ENCODE results near the gene ZNF516. TPM values are rescaled to one million over a fixed set of nuclear protein-coding genes. Genes with fewer than 3 reads are reported as not detected.
A peak's percentile ranks its signal among the peaks of the same experiment; 100 is the strongest.

The ZNF516 gene
- total RNA-seq, 1 experiment from 2014 or later, result 22.6 TPM

- peaks cover 32% of the 10 kb centered on the region for H3K23me2 ChIP-seq (ENCODE audit: insufficient read length, low read depth, low read length, poor library complexity, severe bottlenecking)
- H3K4ac ChIP-seq (ENCODE audit: low read depth, low read length), result no peak overlapping the region
- H3K27me3 ChIP-seq (ENCODE audit: insufficient read depth, low read length), result peaks cover 9% of the 10 kb centered on the region
- peak; percentile 76 for DNase-seq
- peak overlapping the region; percentile 84 to 99 (median 99); a peak in 6 of 7 replicates for H3K27ac Mint-ChIP-seq
- no peak overlapping the region for H3K23ac ChIP-seq (ENCODE audit: insufficient read length, low read depth, low read length)
- H2AK5ac ChIP-seq (ENCODE audit: insufficient read length, low read length), result no peak overlapping the region
- WGBS (ENCODE audit: extremely low coverage, insufficient read length, low lambda C conversion rate), result no CpG with 5 or more reads among the region's 48 CpGs
- H3K79me1 ChIP-seq (ENCODE audit: insufficient read depth, low read depth, low read length, poor library complexity, severe bottlenecking), result no peaks in the 10 kb centered on the region
- no peak overlapping the region for H2BK120ac ChIP-seq (ENCODE audit: low read depth, low read length, poor library complexity, severe bottlenecking)
- no peak for TF ChIP-seq CTCF (conservative IDR thresholded peaks at IDR 0.05)
- no peak overlapping the region for H3T11ph ChIP-seq (ENCODE audit: low read length)
- no peaks in the 10 kb centered on the region for H3K36me3 Mint-ChIP-seq (ENCODE audit: insufficient read depth in 1 of 3, low read depth in 3 of 3)
- H4K91ac ChIP-seq (ENCODE audit: insufficient read length, low read depth, low read length), result no peak overlapping the region
- H3K4me1 ChIP-seq (ENCODE audit: insufficient read depth, low read length), result no peaks in the 10 kb centered on the region
- no peak overlapping the region for H2BK15ac ChIP-seq (ENCODE audit: low read depth, low read length)
- H2BK12ac ChIP-seq (ENCODE audit: insufficient read length, low read depth, low read length), result no peak overlapping the region
- no peak overlapping the region for H4K5ac ChIP-seq (ENCODE audit: insufficient read length, low read depth, low read length)
- H4K8ac ChIP-seq (replicated peaks; ENCODE audit: insufficient read length, low read depth, low read length), result no peak overlapping the region
- no peak overlapping the region for H3K27ac ChIP-seq (ENCODE audit: insufficient read length, low read depth, low read length)
- H3K9ac ChIP-seq (ENCODE audit: extremely low read depth, insufficient read length, low read length), result peak overlapping the region; percentile 54
- no peaks in the 10 kb centered on the region for H4K20me1 ChIP-seq (ENCODE audit: control insufficient read depth, insufficient read depth, insufficient read length)
- no peaks in the 10 kb centered on the region for H3K79me2 ChIP-seq (ENCODE audit: insufficient read depth, low read length)
- H2BK5ac ChIP-seq (ENCODE audit: insufficient read length, low read length), result no peak overlapping the region
- H3K4me3 Mint-ChIP-seq, result peak overlapping the region; percentile 86 to 96
- H3K9me3 Mint-ChIP-seq, result peaks cover 0 to 3% of the 10 kb centered on the region in 2 experiments; a peak in 2 of 5 replicates
- peaks cover 55% of the 10 kb centered on the region for H3K27me3 Mint-ChIP-seq (ENCODE audit: low read depth)
- no peak overlapping the region for H2BK20ac ChIP-seq (ENCODE audit: low read depth, low read length, poor library complexity, severe bottlenecking)
- peak overlapping the region; percentile 88 for H3K14ac ChIP-seq (ENCODE audit: insufficient read depth, low read length)
- H3K18ac ChIP-seq (ENCODE audit: insufficient read length, low read depth, low read length), result peak overlapping the region; percentile 76
- H3K4me1 Mint-ChIP-seq, result peaks cover 18 to 26% of the 10 kb centered on the region in 2 experiments
- no peaks in the 10 kb centered on the region for H3K9me3 ChIP-seq (ENCODE audit: control insufficient read depth, low read depth, low read length)
- H3K56ac ChIP-seq (ENCODE audit: insufficient read length, low read depth, low read length), result no peak overlapping the region
- H3K4me2 ChIP-seq (ENCODE audit: insufficient read depth, insufficient read length, low read length), result peak overlapping the region; percentile 93
- no peak overlapping the region for H2AFZ ChIP-seq (ENCODE audit: low read length)
These were observed 1.3 kb upstream of the ZNF516 start for GRCh38 chr18:76496194-76496890.

All from H9 (cell line).